Measurements from ENCODE around the gene SMIM32. TPM values are rescaled to one million over a fixed set of nuclear protein-coding genes. Genes with fewer than 3 reads are reported as not detected.
A peak's percentile ranks its signal among the peaks of the same experiment; 100 is the strongest.

Gene SMIM32
- total RNA-seq, 1 donor from 2014 or later: not detected

DNA sequence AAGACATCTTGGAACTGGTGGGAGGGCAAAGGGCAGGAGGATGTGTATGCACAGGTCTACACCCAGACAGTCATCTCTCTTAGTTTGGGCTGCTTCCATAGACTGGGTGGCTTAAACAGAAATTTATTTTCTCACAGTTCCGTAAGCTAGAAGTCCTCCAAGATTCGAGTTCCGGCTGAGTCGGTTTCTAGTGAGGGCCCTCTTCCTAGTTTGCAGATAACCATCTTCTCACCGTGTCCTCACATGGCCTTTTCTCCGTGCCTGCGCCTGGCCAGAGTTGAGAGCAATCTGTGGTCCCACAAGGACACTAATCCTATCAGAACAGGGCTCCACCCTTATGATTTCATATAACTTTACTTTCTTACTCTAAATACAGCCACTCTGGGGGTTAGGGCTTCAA lies 4.1 kb downstream of the SMIM32 start:
- Mint-ChIP-seq H3K27ac (ENCODE audit: unreplicated experiment) (no peak overlapping the region), H3K9me3 (ENCODE audit: unreplicated experiment) (no peaks in the 10 kb centered on the region), H3K36me3 (ENCODE audit: unreplicated experiment) (peaks cover 33% of the 10 kb centered on the region), H3K4me1 (ENCODE audit: unreplicated experiment) (peaks cover 13% of the 10 kb centered on the region), H3K27me3 (ENCODE audit: unreplicated experiment) (peaks cover 23% of the 10 kb centered on the region), H3K4me3 (ENCODE audit: unreplicated experiment) (no peak overlapping the region)
- no peak for DNase-seq (ENCODE audit: extremely low spot score, unreplicated experiment)
- TF ChIP-seq, protein P1, sequence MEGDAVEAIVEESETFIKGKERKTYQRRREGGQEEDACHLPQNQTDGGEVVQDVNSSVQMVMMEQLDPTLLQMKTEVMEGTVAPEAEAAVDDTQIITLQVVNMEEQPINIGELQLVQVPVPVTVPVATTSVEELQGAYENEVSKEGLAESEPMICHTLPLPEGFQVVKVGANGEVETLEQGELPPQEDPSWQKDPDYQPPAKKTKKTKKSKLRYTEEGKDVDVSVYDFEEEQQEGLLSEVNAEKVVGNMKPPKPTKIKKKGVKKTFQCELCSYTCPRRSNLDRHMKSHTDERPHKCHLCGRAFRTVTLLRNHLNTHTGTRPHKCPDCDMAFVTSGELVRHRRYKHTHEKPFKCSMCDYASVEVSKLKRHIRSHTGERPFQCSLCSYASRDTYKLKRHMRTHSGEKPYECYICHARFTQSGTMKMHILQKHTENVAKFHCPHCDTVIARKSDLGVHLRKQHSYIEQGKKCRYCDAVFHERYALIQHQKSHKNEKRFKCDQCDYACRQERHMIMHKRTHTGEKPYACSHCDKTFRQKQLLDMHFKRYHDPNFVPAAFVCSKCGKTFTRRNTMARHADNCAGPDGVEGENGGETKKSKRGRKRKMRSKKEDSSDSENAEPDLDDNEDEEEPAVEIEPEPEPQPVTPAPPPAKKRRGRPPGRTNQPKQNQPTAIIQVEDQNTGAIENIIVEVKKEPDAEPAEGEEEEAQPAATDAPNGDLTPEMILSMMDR (IDR thresholded peaks at IDR 0.05): no peak

DNA sequence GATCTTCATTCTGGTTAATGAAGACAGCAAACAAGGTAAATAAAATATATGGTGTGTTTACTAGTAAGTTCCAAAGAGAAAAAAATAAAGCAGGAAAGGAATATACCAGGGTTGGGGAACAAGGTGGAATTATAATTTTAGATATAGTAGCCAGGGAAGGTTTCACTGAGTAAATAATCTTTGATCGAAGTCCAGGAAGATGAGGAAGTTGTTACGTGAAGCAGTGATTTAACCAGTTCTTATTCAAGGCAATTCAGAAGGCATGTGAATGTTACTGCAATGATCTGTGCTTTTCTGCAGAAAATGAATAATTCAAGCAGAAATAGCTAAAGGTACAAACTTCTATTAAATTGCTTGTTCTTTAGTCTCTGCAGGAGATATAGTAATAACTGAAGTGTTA lies 6.2 kb downstream of the SMIM32 start:
- H3K27ac Mint-ChIP-seq (ENCODE audit: unreplicated experiment): no peak overlapping the region
- H3K27me3 Mint-ChIP-seq (ENCODE audit: unreplicated experiment): peaks cover 13% of the 10 kb centered on the region
- H3K9me3 Mint-ChIP-seq (ENCODE audit: unreplicated experiment): no peaks in the 10 kb centered on the region
- TF ChIP-seq, protein P1 (IDR thresholded peaks at IDR 0.05): no peak
- H3K4me3 Mint-ChIP-seq (ENCODE audit: unreplicated experiment): no peak overlapping the region
- peaks cover 41% of the 10 kb centered on the region for H3K36me3 Mint-ChIP-seq (ENCODE audit: unreplicated experiment)
- peaks cover 7% of the 10 kb centered on the region for H3K4me1 Mint-ChIP-seq (ENCODE audit: unreplicated experiment)
- DNase-seq (ENCODE audit: extremely low spot score, unreplicated experiment): no peak

DNA sequence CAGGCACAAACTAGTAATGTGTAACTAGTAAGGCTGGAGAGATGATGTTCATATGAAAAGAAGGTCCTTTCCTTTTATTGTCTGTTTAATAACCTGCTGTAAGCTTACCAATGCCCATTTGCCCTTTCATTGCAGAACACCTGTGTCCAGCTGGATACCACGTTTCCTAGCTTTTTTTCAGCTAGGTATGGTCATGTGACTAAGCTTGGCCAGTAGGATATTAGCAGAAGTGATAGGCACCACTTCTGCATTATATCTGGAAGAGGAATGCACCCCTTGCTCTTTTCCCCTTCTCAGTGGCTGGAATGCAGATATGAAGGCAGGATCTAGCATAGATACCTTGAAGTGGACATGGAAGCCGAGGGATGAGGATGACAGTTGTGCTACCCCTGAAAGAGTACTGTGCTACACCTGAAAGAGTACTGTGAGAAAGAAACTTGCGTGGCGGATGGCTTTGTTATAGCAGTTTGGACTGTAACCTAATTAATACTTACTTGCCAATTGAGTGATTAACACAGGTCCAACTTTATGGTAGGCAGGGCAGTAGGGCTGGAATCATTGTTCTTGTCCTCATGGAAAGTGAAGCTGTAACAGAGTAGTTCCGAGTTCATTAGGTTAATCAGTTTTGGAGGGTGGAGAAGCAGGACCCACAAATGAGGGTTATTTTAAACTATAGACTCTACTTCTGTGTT lies 6.8 kb downstream of the SMIM32 start:
- H3K9me3 Mint-ChIP-seq (ENCODE audit: unreplicated experiment): no peaks in the 10 kb centered on the region
- H3K27ac Mint-ChIP-seq (ENCODE audit: unreplicated experiment): no peak overlapping the region
- H3K4me3 Mint-ChIP-seq (ENCODE audit: unreplicated experiment): no peak overlapping the region
- DNase-seq (ENCODE audit: extremely low spot score, unreplicated experiment): no peak
- TF ChIP-seq, protein P1 (IDR thresholded peaks at IDR 0.05): no peak
- H3K4me1 Mint-ChIP-seq (ENCODE audit: unreplicated experiment): peaks cover under 1% of the 10 kb centered on the region
- peaks cover 6% of the 10 kb centered on the region for H3K27me3 Mint-ChIP-seq (ENCODE audit: unreplicated experiment)
- H3K36me3 Mint-ChIP-seq (ENCODE audit: unreplicated experiment): peaks cover 45% of the 10 kb centered on the region

DNA sequence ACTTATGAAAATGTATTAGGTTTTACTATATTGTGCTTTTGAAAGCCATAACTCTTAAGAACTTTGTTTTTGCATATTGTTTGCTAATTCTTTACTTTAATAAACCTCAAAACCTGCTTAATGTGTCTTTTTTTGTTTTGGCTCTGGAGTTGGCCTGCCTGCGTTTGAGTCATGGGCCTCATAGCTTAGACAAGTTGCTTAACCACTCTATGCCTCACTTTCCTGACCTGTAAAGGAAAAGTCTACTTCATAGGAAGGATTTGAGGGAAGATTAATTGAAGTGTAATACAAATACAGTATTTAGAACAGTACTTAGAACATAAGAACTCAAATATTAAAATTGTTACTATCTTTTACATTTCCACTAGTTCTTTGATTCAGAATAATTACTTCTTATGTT lies 10.3 kb downstream of the SMIM32 start:
- no peak for DNase-seq (ENCODE audit: extremely low spot score, unreplicated experiment)
- Mint-ChIP-seq H3K9me3 (ENCODE audit: unreplicated experiment) (no peaks in the 10 kb centered on the region), H3K4me3 (ENCODE audit: unreplicated experiment) (no peak overlapping the region), H3K27ac (ENCODE audit: unreplicated experiment) (no peak overlapping the region), H3K36me3 (ENCODE audit: unreplicated experiment) (peaks cover 43% of the 10 kb centered on the region), H3K27me3 (ENCODE audit: unreplicated experiment) (no peaks in the 10 kb centered on the region), H3K4me1 (ENCODE audit: unreplicated experiment) (no peaks in the 10 kb centered on the region)
- TF ChIP-seq, protein P1 (IDR thresholded peaks at IDR 0.05): no peak

DNA sequence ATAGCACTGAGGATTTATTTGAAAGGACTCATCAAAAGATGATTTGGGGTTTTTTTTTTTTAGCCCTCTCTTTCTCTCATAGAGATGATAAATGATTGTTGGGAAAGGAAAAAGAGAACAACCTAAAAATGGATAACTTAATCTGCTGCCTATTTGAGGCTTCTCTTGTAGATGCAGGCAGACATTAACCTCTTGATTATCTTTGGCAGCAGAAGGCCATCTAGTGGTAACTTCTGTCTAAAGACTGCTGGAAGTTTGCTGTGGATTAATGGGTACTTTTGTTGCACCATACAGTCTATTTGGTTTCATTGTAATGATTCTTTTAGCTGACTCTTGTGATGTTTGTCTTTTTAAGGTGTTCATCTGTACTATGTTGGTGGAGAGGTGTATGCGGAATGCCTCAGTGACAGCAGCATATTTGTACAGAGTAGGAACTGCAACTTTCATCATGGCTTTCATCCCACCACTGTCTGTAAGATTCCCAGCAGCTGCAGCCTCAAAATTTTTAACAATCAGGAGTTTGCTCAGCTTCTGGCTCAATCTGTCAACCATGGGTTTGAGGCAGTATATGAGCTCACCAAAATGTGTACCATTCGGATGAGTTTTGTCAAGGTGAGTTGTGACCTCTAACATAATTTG lies 18.8 kb downstream of the SMIM32 start:
- Mint-ChIP-seq H3K4me3 (ENCODE audit: unreplicated experiment) (no peak overlapping the region), H3K27ac (ENCODE audit: unreplicated experiment) (peak overlapping the region; percentile 9), H3K36me3 (ENCODE audit: unreplicated experiment) (peaks cover 37% of the 10 kb centered on the region), H3K27me3 (ENCODE audit: unreplicated experiment) (no peaks in the 10 kb centered on the region), H3K4me1 (ENCODE audit: unreplicated experiment) (no peaks in the 10 kb centered on the region), H3K9me3 (ENCODE audit: unreplicated experiment) (no peaks in the 10 kb centered on the region)
- DNase-seq (ENCODE audit: extremely low spot score, unreplicated experiment): no peak
- TF ChIP-seq, protein P1 (IDR thresholded peaks at IDR 0.05): peak; percentile 76

All from osteocyte (in vitro differentiated cells).